HFF-Myc (cell line): ENCODE results near the gene PRELID2.
"Not testable (repeated sequence)": the region's sequence is repeated elsewhere in the genome, so short reads cannot be mapped to it uniquely, and the experiment has no call there.

ENCODE experiments used
- DNase-seq: peaks from one replicate; pipeline ENCODE4 v3.0.0-alpha.2; 2011; ENCODE audit warnings: low read depth; ENCODE audit errors: extremely low read depth
- H3K4me3 ChIP-seq: replicated peaks from 2 replicates; pipeline ENCODE4 v1.5.1; 2011; ENCODE audit warnings: low read depth, mild to moderate bottlenecking, control low read depth, low read length
- CTCF ChIP-seq: IDR thresholded peaks from 2 replicates; pipeline ENCODE4 v1.5.1; 2012; ENCODE audit warnings: mild to moderate bottlenecking, low read depth, low read length, control low read depth; ENCODE audit errors: missing control alignments

PRELID2 gene

GRCh38 chr5:145834917-145835847, at the start of gene PRELID2:
PRELID2 (minus strand) TSS chr5:145835342; CDS start chr5:145835251, 91 bp downstream.
- TF ChIP-seq CTCF, result no peak
- no peak for DNase-seq
- peak within 1 kb of the TSS; percentile 62 for H3K4me3 ChIP-seq

GRCh38 chr5:145874765-145875164, 39.6 kb upstream of the PRELID2 start:
- TF ChIP-seq CTCF, result no peak
- DNase-seq, result no peak

GRCh38 chr5:145872914-145873313, 37.8 kb upstream of the PRELID2 start, which contains the start of gene GRXCR2:
GRXCR2 (minus strand) TSS chr5:145873014; CDS start chr5:145872968, 46 bp downstream.
- no peak within 1 kb of the TSS for H3K4me3 ChIP-seq
- TF ChIP-seq CTCF, result no peak
- no peak for DNase-seq

More at GRCh38 chr5:145874765-145875164, 39.6 kb upstream of the PRELID2 start:
- no peak overlapping the region for H3K4me3 ChIP-seq

- no peak overlapping the region for H3K4me3 ChIP-seq
- DNase-seq, result no peak
- TF ChIP-seq CTCF, result no peak
Measured at GRCh38 chr5:145872486-145872885, 37.3 kb upstream of the PRELID2 start.

GRCh38 chr5:145869753-145870152, 34.6 kb upstream of the PRELID2 start:
- TF ChIP-seq CTCF, result no peak
- H3K4me3 ChIP-seq, result no peak overlapping the region
- no peak for DNase-seq

GRCh38 chr5:145867806-145868205, 32.7 kb upstream of the PRELID2 start:
- no peak for TF ChIP-seq CTCF
- DNase-seq, result no peak

GRCh38 chr5:145864432-145864831, 29.3 kb upstream of the PRELID2 start:
- DNase-seq, H3K4me3 ChIP-seq: not testable (repeated sequence)

More at GRCh38 chr5:145867806-145868205, 32.7 kb upstream of the PRELID2 start:
- no peak overlapping the region for H3K4me3 ChIP-seq
